Activated CD4-positive, CD25-positive, alpha-beta regulatory T cell treated with anti-CD3 and anti-CD28 coated beads, Interleukin-2, amount 50 U/mL, for 16 hours (primary cell): ENCODE results near the gene EXOC6B.

Experiments used
- DNase-seq: peaks from one replicate; pipeline ENCODE4 v3.0.0-alpha.2; 2020; ENCODE audit warnings: low read depth, low spot score

The EXOC6B gene

DNA sequence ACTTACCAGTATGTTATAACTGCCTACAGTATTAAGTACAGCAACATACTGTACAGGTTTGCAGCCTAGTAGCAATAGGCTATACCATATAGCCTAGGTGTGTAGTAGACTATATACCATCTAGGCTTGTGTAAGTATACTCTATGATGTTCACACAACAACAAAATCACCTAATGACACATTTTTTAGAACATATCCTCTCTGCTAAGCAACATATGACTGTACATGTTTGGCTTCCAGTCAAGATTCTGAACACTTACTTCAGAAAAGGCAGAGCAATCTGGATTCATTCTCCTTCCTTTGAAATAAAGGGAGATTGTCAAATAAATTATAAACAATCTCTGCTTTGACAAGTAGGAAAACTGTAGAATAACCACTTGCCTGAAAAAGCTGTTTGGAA is 81.8 kb downstream of the EXOC6B start:
- DNase-seq: no peak

DNA sequence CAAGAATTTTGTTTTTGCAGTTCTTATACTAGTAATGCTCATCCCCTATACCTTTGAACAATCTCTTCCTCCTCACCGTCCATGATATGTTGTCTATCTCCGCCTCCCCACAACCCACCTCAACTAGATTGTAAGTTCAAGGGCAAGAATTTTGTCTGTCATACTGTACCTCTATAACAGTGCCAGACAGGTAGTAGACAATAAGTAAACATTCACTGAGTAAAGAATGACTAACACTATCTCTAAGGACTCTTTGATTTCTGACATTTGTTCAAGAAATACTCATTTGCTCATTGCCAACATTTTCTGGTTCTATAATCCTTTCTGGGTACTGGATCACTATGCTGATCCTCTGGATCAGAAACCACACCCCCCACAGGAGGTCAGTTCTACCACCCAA is 82.4 kb downstream of the EXOC6B start:
- DNase-seq: no peak

DNA sequence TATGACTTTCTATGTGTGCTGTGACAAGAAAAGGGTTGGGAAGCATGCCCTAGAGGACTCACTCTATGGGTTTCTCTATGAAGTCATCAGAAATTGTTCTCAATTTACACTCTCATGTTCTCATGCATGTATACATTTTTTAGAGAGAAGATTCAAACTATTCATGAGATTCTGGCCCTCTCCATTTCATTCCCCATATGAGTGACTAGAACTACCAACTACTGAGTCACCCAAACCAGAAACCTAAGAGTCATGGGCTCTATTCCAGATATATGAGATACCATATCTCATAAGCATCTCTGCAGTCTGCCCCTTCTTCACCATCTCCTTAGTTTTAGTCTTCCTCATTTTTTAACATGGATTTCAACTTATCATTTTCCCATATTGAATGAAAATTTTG is 87.7 kb downstream of the EXOC6B start:
- no peak for DNase-seq

DNA sequence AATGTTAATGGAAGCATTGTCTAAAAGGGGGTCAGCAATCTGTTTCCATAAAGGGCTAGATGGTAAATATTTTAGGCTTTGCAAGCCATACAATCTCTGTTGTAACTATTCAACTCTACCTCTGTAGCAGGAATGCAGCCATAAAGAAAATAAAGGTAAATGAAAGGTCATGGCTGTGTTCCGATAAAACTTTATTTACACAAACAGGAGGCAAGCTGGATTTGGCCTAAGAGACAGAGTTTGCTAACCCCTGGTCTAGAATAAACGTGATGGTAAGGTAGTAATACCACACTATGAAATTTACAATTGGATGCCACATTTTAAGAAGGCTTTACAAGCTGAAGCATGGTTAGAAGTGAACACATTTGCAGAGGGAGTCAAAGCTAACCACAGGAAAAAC is 91.4 kb downstream of the EXOC6B start:
- no peak for DNase-seq

DNA sequence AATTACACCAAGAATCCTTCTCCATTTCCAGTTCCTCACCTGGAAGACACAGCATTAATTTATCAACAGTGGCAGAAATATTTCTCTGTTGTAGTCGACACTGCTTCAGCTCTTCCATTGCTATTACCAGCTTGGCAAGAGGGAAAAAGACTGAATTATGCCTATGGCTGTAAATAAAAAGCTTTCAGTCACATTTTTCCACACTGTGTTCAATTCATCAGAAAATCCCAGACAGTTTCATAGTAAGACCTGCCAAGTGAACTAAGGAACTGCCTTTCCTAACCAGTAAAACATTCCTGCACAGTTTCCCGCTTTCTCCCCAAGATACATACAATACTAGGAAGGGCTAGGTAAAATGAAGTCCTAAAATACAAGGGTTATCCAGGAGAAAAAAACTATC is 94.7 kb downstream of the EXOC6B start:
- DNase-seq: no peak

DNA sequence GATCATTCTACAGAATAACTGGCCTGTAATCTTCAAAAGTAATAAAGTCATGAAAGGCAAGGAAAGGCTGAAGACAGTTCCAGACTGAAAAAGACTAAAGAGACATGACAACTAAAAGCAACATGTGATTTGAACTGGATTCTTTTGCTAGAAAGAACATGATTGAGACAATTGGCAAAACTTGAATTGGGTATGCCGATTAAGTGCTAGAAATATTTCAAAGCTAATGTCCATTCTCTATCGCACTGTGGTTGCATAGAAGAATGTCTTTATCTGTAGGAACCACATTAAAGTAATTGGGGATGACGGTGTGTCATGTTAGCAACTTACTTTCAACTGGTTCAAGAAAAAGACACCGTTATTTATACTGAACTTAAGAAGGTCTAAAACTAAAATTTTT is 98.5 kb downstream of the EXOC6B start:
- DNase-seq: no peak

DNA sequence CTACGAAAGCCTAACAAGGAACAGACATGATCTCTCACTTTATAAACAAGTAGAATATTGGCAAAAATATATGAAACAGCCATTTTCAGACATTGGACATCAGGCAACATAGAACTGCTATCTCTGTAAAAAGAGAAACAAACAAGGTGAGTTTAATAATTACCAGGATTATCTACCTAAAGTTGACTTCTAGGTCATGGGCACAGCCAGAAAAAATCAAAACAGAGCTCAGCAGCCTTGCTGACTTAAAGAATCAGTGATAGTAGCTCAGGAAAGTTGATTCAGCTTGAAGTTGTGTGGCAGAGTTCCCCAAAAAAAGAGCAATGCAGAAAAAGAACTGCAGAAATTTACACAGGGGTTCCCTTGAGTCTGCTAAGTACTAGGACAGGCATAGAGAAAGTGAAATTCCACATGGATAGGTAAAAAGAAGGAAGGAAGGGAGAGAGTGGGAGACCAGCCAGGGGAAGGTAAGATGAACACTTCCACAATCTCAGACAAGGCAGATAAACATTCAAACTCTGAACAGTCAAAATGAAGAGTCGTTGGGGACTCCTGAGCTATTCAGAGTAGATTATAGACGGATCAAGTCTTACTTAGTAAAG is 102.0 kb downstream of the EXOC6B start:
- no peak for DNase-seq

DNA sequence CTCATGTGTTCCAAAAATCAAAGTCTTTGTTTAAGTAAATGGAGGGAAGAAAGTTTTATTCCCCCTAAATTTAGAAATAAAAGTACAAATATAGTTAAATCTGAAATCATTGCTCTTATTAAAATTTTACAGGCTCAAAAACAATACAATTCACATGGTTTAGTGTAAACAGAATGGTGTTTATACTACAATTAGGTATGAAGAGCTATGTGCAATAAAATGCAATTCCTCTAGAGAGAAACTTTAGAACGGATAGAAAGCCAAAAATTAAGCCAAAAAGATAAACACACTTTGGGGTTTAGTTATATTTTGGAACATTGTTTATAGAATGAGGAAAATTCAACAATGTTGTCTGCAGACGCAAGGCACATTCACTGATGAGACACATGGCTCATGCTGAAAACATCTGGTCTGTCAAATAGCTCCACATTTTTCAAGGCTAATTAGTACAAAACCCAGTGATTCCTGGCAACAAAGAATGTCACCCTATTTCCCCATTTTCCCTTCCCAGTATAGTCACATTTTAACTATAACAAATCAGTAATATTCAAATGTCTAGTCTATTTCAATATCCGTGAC is 103.3 kb downstream of the EXOC6B start:
- no peak for DNase-seq

DNA sequence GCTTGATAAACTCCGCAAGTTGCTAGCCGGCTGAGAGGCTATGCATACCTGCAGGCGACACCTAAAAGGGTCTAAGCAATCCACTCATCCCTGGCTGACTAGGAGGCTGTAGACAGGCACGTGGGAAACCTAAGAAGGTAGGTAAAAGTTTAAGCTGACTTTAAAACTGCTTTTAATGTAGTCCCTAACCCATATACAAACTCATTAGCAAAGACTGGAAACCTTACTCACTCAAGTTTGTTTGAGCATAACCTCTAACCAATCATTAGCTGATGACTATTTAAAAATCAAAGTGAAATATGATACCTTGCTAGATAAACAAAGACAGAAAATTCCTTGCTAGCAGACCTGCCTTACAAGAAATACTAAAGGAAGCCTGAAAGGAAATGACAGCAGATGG is 106.4 kb downstream of the EXOC6B start:
- no peak for DNase-seq

DNA sequence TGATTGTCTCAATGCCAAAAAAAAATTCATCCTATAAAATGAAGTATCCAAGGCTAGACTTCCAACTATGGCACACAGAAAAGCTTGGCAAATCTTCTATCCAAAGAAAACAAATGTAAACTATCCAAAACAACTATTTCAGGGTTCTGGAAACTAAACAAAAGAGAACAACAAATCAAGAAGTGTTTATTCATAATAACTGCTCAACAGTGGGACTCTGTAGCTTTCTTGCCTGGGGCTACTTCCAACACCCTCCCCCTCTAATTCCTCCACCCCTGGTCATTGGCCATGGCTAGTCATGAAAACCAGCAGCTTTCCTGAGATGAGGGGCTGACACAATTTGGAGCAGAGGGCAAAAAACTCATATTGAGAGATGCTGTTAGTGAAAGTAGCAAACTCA is 107.0 kb downstream of the EXOC6B start:
- DNase-seq: no peak

DNA sequence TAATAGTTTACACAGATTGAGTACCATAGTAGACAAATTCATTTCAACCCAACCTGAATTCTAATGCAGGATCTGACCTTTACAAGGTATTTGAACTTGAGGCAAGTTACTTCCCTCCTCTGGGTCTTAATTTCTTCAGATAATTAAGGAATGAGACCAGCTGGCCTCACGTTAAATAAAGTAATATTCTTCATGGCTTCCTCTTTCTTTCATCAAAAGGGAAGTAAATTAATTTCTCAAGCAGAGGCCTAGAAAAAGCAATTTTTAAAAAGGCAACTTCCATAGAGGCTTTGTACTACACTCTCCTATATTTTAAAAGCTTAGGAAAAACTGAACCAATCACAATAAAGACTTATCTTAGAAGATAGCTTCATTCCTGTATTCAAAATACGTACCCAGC is 109.2 kb downstream of the EXOC6B start:
- DNase-seq: no peak

DNA sequence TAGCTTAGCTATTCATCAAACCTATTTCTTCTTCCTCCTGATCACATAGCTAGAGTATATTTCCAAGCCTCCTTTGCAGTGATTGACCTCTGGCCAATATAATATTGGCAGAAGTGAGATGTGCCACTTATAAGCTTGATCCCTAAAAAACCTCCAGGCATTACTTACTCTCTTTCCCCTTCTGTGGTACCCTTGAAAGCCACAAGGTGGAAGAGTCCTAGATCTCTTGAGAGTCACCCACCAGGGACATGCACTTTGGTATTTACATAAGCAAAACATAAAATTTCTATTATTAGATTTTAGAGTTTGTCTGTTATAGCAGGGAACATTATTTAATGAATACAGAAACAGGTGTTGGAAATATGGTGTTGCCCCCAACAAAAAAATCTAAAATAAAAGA is 112.0 kb downstream of the EXOC6B start:
- DNase-seq: no peak

DNA sequence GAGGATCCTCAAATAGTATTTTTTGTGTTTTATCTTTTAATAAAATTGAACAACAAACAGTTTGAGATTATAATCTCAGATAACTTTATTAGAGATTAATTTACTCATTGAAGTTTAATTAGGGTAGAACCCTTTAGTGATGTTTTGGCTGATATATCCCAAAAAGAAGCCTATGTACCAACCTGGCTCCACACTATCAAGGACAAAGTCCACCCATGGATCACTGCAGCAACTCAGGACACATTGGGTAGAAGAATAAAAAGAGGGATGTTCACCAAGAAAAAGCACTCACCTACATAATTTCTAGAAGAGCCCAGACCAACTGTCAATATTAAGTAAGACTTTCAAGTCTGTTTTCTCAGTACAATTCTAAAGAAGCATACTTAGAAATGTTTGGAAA is 112.9 kb downstream of the EXOC6B start:
- DNase-seq: no peak

DNA sequence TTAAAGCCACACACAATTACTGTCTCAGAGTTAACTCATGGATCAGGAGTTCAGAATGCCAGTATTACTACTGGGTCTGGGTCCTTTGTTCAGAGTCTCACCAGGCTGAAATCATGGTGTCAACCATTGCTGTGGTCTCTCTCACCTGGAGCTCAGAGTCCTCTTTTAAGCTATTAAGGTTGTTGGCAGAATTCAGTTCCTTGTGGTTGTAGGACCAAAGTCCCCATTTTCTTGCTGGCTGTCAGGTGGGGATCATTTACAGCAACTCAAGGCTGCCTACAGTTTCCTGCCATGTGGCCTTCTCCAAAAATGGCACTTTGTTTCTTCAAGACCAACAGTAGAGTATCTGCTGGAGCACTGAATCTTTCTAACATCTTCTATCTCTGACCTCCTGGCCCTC is 113.5 kb downstream of the EXOC6B start:
- DNase-seq: no peak

DNA sequence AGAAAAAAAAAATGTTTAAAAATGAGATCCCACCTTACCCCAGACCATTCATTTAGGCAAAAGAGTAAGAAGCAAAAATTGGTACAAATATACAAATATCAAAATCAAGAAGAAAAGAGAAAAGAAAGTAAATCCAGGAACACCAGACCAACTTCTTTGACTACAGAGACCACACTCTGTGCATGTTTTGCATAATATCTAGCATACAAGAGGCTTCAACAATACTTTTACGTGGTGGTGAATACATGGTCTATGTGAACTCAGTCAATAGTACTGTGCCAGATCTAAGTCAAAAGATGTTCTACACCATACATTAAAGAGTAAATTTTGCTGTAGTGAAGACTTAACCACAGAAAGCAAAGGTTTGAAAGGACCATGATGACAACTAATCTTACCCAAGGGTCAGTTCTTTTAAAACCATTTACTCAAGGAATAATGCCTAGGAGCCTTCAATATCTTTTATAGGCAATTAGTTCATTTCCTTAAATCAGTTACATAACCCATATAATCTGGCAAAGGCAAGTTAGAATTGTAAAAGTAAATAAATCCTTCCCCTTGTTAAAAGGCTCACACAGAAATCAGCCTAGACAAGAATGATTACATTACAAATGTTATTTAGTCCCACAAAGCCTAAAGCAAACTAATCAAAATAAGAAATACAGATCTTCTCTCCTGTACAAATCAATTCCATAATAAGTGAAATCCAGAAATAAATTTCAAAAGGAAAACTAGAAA is 115.2 kb downstream of the EXOC6B start:
- DNase-seq: no peak

DNA sequence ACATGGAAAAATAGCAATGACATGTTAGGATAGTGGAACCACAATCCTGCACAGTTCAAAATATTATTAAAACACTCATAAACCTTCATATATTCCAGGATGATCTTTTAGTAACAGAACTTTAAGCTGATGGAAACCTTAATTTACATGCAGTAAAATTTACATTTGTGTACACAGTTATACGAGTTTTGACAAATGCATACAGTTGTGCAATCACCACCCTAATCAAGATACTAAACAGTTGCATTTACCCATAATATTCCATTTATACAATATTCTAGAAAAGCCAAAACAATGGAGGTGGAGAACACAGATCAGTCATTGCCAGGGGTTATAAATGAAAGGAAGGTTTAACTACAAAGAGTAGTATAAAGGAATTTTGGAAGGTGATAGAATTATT is 117.6 kb downstream of the EXOC6B start:
- no peak for DNase-seq

DNA sequence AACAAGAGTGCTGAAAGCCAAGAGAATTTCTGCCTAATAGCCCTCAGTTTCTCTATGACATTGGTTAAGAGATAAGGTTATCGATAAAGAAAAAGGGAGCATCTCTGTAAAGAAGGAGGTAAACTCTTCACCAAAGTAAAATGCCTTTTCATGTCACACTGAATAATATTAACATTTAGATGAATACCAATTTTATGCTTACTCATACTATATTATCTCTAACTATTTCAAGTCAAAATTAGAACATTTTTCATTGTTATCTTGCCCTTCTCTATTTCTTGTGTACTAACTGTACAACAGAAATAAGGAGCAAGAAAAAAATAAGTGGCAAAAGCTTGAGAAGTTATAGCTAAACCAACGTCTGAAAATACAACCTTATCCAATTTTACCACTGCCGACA is 127.5 kb downstream of the EXOC6B start:
- DNase-seq: no peak

DNA sequence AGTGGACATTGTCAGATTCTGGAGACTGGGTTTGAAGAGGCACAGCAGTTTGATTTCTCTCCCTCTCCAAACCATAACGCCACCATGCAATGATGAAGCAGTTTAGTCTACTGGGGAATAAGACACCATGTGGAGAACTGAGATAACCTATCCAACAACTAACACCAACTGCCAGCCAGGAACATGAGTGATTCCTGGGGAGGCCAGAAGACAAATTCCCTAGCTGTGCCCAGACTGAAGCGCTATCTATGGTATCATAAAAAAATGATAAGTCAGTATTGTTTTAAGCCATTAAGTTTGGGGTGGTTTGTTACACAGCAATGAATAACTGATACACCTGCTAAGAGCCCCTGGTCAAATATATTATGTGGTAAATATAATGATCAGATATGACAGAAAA is 129.3 kb downstream of the EXOC6B start:
- no peak for DNase-seq

DNA sequence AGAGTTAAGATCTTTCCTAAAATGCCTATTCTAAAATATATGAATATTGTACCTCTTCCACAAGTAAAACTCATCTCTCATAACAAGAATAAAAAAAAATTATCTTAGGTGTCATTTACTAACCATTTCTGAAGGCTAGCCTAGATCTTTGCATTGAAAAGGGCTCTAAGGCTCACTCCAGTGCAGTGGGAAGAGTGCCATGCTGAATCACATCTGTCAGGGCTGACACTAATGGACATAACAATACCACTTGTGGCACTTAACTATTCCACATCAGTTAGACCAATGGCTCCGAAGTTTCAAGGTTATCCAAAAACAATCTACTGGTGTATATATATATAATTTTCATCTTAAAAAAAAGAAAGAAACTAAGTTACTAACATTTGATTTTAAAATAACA is 130.2 kb downstream of the EXOC6B start:
- DNase-seq: no peak

DNA sequence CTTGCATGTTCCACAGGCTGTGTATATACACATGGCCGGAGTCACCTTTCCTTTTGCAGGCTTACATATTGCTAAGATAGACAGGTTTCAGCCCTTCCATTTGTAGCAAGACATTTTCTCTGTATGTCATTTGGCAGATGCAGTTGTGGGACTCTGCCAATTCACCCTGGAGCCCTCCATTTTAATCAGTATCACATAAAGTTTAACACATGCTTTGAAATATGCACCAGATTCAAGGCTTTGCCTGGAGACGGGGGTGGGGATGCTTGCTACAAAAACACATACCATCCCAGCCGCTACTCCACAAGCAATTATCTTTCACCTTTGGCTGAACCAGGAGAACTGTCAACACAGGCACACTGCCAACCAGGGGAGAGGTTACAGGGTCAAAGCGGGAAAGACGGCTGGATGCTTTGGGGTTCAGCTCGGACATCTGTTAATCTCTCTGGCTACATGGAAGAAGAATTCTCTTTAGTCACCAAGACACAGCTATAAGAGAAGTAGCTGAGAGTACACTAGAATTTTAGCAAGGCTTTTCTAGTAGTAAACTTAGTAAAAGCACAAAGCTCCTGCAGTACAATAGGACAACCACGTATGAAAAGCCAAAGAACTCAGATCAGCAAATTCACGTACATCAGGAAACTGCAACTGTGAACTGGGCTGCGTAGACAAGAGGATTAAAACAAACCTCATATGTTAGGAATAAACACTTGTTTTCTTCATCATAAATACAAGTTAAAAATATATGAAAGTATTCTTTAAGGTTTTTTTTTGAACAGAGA is 130.9 kb downstream of the EXOC6B start:
- no peak for DNase-seq

DNA sequence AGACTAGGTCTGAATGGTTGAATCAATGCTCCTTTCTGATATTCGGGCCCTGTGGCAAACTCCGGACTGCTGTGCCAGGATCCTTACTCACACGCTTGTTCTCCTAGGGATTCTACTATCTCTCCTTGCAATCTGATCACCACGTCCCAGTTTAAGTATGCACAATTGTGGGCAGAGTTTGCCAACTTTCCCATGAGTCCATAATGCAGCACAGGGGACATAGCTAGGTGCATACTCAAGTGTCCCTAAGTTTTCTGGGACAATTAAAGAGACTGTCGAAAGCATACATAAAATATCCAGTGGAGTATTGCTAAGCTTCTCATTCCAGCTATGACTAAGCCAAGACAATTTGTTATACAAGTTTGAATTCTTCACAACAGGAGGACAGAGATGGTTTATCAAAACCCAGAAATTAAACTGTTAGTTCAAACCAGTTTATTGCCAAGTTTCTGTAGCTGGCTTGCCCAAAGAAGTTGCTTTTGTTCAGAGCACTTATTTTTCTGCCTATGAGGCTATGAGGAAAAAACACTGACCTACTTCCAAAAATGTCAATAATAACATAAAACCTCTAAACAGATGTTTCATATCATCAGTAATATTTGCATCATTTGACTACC is 136.1 kb downstream of the EXOC6B start:
- DNase-seq: no peak

DNA sequence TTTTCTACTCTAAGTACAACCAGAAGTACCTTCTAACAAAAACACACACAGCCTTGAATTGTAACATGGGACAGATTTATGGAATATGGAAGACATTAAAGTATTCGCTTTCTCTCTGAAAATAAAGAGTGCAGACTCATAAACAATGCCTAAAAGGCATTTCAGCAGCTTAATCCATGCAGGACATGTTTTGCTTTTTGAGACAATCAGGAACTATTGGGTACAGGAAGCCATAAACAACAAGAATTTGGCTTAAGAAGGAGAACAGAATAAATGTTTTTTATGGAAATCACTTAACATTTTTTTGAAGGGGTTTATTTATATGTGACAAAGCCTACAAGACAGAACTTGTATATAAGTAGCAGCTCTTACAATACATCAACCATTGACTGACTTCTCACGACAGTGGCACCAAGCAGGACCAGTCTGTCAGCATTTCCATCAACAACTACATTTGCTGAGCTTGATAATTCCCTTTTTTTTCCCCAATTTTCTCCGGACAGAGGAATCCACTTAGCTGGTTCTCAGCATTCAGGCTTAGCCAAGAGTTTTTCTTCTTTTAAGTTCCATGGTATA is 140.1 kb downstream of the EXOC6B start:
- no peak for DNase-seq
